ENCODE measurements around the gene BLOC1S5. TPM values are rescaled to one million over a fixed set of nuclear protein-coding genes. Genes with fewer than 3 reads are reported as not detected.
A peak's percentile ranks its signal among the peaks of the same experiment; 100 is the strongest.

Gene BLOC1S5
- total RNA-seq, 1 experiment from 2014 or later, result 24.9 TPM

DNA sequence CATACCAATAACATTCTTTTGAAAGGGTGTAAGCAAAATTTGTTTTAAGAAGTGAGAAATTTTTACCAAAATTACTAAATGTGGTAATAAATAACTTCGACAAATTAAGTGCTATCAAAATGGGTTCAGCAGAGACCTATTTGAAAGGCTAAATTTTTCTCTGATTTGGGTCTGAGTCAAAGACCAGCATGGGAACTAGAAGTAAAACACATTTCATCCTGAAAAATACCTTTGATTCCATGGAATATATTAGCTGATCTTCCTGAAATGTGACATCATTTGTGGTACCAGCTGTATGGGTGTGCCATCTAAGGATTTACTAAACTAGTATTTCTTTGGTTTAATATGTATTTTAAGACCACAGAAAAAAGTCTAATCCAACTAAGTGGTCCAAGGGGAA is 63.6 kb downstream of the BLOC1S5 start:
- peaks cover 15% of the 10 kb centered on the region for H3K4me1 ChIP-seq (ENCODE audit: low read length)
- no peak overlapping the region for H2AFZ ChIP-seq (ENCODE audit: low read length)
- no peaks in the 10 kb centered on the region for H3K79me2 ChIP-seq (ENCODE audit: low read length)
- H3K36me3 ChIP-seq (ENCODE audit: insufficient read depth, low read length), result no peaks in the 10 kb centered on the region
- no peaks in the 10 kb centered on the region for H3K27me3 ChIP-seq (ENCODE audit: low read length)
- no peak overlapping the region for H3K9ac ChIP-seq (ENCODE audit: low read length)
- H3K9me2 ChIP-seq (replicated peaks; ENCODE audit: insufficient read depth, low read length), result no peaks in the 10 kb centered on the region
- H4K20me1 ChIP-seq (ENCODE audit: insufficient read depth, low read depth, low read length), result no peaks in the 10 kb centered on the region
- no peaks in the 10 kb centered on the region for H3K9me3 ChIP-seq (ENCODE audit: low read length)
- no peak overlapping the region for H3K4me2 ChIP-seq (ENCODE audit: low read depth, low read length, poor library complexity, severe bottlenecking)
- H3K4me3 ChIP-seq (ENCODE audit: low read length), result no peak overlapping the region
- DNase-seq, result no peak
- no peak overlapping the region for H3K27ac ChIP-seq (ENCODE audit: low read length)

DNA sequence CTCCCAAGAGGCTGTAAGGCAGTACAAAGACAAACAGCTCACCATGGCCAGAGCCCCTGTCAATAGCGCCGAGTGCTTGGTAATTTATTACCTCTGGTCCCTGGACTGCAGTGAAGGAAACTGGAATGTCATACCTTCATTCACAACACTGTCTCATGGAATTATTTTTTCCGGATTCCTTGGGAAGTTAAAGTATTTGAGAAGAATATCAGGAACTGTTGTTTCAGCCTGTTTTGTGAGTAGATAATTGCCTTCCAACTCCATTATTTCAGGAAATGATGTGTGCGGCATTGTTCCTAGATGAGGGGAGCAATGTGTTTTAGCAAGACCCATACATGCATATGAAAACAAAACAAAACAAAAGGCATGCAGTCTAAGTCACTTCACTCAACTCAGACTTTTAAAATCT is 64.0 kb downstream of the BLOC1S5 start:
- Histone ChIP-seq H3K9me3 (ENCODE audit: low read length) (no peaks in the 10 kb centered on the region), H3K27me3 (ENCODE audit: low read length) (no peaks in the 10 kb centered on the region), H3K4me2 (ENCODE audit: low read depth, low read length, poor library complexity, severe bottlenecking) (no peak overlapping the region), H3K79me2 (ENCODE audit: low read length) (no peaks in the 10 kb centered on the region), H3K9me2 (replicated peaks; ENCODE audit: insufficient read depth, low read length) (no peaks in the 10 kb centered on the region), H3K4me3 (ENCODE audit: low read length) (no peak overlapping the region), H2AFZ (ENCODE audit: low read length) (no peak overlapping the region), H3K4me1 (ENCODE audit: low read length) (peaks cover 15% of the 10 kb centered on the region), H4K20me1 (ENCODE audit: insufficient read depth, low read depth, low read length) (no peaks in the 10 kb centered on the region), H3K36me3 (ENCODE audit: insufficient read depth, low read length) (no peaks in the 10 kb centered on the region), H3K9ac (ENCODE audit: low read length) (no peak overlapping the region), H3K27ac (ENCODE audit: low read length) (no peak overlapping the region)
- DNase-seq, result no peak

DNA sequence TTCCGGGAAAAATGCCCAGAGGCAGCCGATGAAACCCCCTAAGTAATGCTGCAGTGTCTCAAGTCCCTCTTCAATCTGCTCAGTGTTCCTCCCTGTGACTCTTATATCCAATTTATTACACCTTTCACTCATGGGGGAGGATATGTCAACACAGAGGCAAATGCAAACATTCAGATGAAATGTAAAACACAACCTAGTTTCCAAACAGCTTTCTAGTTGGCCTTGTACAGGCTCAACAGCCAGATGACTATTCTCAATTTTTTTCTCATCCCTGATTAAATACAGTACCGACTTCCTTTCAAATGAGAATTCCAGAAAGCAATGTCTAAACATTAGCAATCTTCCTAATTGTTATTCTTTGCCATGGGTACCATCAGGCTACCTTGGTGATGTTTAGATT is 65.0 kb downstream of the BLOC1S5 start:
- Histone ChIP-seq H4K20me1 (ENCODE audit: insufficient read depth, low read depth, low read length) (no peaks in the 10 kb centered on the region), H3K79me2 (ENCODE audit: low read length) (no peaks in the 10 kb centered on the region), H3K36me3 (ENCODE audit: insufficient read depth, low read length) (no peaks in the 10 kb centered on the region), H3K9ac (ENCODE audit: low read length) (no peak overlapping the region), H3K27me3 (ENCODE audit: low read length) (no peaks in the 10 kb centered on the region), H3K4me2 (ENCODE audit: low read depth, low read length, poor library complexity, severe bottlenecking) (no peak overlapping the region), H2AFZ (ENCODE audit: low read length) (no peak overlapping the region), H3K4me1 (ENCODE audit: low read length) (peaks cover 15% of the 10 kb centered on the region), H3K9me2 (replicated peaks; ENCODE audit: insufficient read depth, low read length) (no peaks in the 10 kb centered on the region), H3K9me3 (ENCODE audit: low read length) (no peaks in the 10 kb centered on the region), H3K27ac (ENCODE audit: low read length) (no peak overlapping the region), H3K4me3 (ENCODE audit: low read length) (no peak overlapping the region)
- no peak for DNase-seq

DNA sequence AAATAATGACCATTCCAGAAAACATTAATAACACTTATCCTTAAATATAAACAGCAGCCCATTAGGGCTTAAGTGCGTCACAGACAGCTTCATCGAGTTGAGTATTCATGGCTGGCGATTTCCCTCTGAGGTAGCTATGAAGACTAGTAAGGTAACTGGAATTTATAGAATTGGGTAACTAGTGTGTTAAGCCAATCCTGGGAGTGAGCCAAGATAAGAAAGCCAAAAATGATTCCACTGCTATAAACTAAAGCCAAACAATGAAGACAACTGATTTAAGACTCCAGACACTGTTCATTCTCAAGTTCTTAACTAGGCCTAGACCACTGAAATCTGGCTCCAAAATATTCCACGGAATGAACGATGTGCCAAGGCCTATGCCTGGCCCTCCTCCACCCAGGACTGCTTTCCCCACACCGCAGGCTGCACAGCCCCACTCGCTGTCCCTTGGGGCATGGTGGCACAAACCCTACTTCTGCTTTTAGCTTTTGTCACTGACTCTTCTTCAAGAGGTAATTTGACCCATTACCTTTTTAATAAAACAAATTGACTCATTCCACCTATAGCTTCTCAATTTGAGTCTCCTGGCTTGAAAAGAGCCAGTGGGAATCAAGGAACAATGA is 66.0 kb downstream of the BLOC1S5 start:
- DNase-seq, result peak; percentile 79
- no peaks in the 10 kb centered on the region for H3K9me2 ChIP-seq (replicated peaks; ENCODE audit: insufficient read depth, low read length)

DNA sequence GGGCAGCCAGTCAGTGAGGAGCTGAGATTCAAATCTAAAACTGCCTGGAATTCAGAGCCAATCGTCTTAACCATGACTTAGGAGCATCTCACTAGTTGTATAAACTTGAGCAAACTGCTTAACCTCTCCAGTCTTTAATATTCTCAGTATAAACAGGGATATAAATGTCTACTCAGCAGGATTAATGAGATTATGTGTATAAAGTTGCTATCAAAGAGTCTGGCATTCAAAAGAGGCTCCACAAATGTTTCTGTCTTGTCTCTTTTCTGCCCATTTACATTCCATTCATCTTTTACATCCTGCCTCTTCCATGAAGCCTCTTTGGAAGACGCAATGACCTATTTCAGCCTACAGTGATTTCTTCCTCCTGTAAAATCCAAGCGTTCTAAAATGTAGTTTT is 66.9 kb downstream of the BLOC1S5 start:
- no peak for DNase-seq
- no peak overlapping the region for H3K4me3 ChIP-seq (ENCODE audit: low read length)
- H3K27me3 ChIP-seq (ENCODE audit: low read length), result no peaks in the 10 kb centered on the region
- no peak overlapping the region for H3K9ac ChIP-seq (ENCODE audit: low read length)
- no peak overlapping the region for H2AFZ ChIP-seq (ENCODE audit: low read length)
- H3K9me3 ChIP-seq (ENCODE audit: low read length), result no peaks in the 10 kb centered on the region
- H3K36me3 ChIP-seq (ENCODE audit: insufficient read depth, low read length), result no peaks in the 10 kb centered on the region
- no peaks in the 10 kb centered on the region for H3K9me2 ChIP-seq (replicated peaks; ENCODE audit: insufficient read depth, low read length)
- no peak overlapping the region for H3K27ac ChIP-seq (ENCODE audit: low read length)
- no peaks in the 10 kb centered on the region for H4K20me1 ChIP-seq (ENCODE audit: insufficient read depth, low read depth, low read length)
- no peak overlapping the region for H3K4me2 ChIP-seq (ENCODE audit: low read depth, low read length, poor library complexity, severe bottlenecking)
- H3K4me1 ChIP-seq (ENCODE audit: low read length), result peaks cover 15% of the 10 kb centered on the region
- no peaks in the 10 kb centered on the region for H3K79me2 ChIP-seq (ENCODE audit: low read length)

More for the DNA sequence above, 66.0 kb downstream of the BLOC1S5 start:
- no peak overlapping the region for H2AFZ ChIP-seq (ENCODE audit: low read length)
- H3K9me3 ChIP-seq (ENCODE audit: low read length), result no peaks in the 10 kb centered on the region
- peak overlapping the region; percentile 45 for H3K4me2 ChIP-seq (ENCODE audit: low read depth, low read length, poor library complexity, severe bottlenecking)
- H3K27ac ChIP-seq (ENCODE audit: low read length), result no peak overlapping the region
- no peaks in the 10 kb centered on the region for H3K79me2 ChIP-seq (ENCODE audit: low read length)
- H3K36me3 ChIP-seq (ENCODE audit: insufficient read depth, low read length), result no peaks in the 10 kb centered on the region
- H4K20me1 ChIP-seq (ENCODE audit: insufficient read depth, low read depth, low read length), result no peaks in the 10 kb centered on the region
- no peak overlapping the region for H3K9ac ChIP-seq (ENCODE audit: low read length)
- H3K4me3 ChIP-seq (ENCODE audit: low read length), result no peak overlapping the region
- peaks cover 15% of the 10 kb centered on the region for H3K4me1 ChIP-seq (ENCODE audit: low read length)
- H3K27me3 ChIP-seq (ENCODE audit: low read length), result no peaks in the 10 kb centered on the region

DNA sequence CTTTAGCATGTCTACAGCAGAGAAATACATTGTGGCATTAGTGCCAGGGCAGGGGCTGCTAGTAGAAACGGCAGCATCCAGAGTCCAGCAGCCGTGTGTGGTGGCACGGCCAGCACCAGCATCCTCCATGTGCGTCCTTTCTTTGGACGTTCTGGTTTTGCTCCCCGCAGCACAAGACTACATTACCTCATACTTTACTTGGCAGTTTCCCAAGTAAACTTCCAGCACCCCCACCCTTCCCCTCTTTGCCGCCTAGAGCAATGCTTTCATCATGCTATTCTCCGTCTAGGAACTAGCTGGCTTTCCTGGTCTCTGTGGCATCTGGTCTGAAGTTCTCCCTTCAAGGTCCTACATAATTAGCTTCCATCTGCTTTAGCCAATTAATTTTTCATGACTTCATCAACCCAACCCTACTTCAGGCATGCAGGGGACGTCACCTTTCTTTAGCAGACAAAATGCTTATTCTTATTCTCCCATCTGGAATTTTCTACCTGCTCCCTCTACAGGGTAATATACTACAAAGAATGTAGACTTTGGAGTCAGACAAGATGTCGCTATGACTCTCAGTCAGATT is 67.6 kb downstream of the BLOC1S5 start:
- Histone ChIP-seq H3K9ac (ENCODE audit: low read length) (no peak overlapping the region), H3K79me2 (ENCODE audit: low read length) (no peaks in the 10 kb centered on the region), H3K4me2 (ENCODE audit: low read depth, low read length, poor library complexity, severe bottlenecking) (no peak overlapping the region)

DNA sequence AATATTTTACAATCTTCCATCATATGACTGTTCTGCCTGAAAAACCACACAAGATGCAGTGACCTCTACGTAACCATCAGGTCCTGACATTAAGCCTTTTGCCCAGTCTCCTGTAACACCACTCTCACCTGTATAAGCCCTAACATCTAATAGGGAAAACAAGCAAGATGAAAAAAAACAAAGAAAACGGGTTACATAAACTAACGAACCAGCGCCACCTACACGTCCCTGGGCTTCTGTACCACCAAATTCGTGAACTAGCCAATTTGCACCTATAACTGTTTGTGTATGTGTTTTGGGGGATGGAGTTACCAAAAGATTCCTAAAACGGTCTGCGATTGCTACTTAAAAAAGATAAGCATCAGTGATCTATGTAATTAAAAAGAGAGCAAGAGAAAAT is 70.2 kb downstream of the BLOC1S5 start:
- Histone ChIP-seq H3K4me3 (ENCODE audit: low read length) (no peak overlapping the region), H3K27ac (ENCODE audit: low read length) (no peak overlapping the region), H3K27me3 (ENCODE audit: low read length) (no peaks in the 10 kb centered on the region), H3K36me3 (ENCODE audit: insufficient read depth, low read length) (no peaks in the 10 kb centered on the region), H2AFZ (ENCODE audit: low read length) (no peak overlapping the region), H3K4me1 (ENCODE audit: low read length) (peaks cover 11% of the 10 kb centered on the region), H3K4me2 (ENCODE audit: low read depth, low read length, poor library complexity, severe bottlenecking) (no peak overlapping the region), H4K20me1 (ENCODE audit: insufficient read depth, low read depth, low read length) (no peaks in the 10 kb centered on the region), H3K9me3 (ENCODE audit: low read length) (no peaks in the 10 kb centered on the region), H3K9ac (ENCODE audit: low read length) (no peak overlapping the region), H3K9me2 (replicated peaks; ENCODE audit: insufficient read depth, low read length) (no peaks in the 10 kb centered on the region), H3K79me2 (ENCODE audit: low read length) (no peaks in the 10 kb centered on the region)
- no peak for DNase-seq

More for the DNA sequence above, 67.6 kb downstream of the BLOC1S5 start:
- Histone ChIP-seq H3K4me3 (ENCODE audit: low read length) (no peak overlapping the region), H3K9me2 (replicated peaks; ENCODE audit: insufficient read depth, low read length) (no peaks in the 10 kb centered on the region), H3K27ac (ENCODE audit: low read length) (no peak overlapping the region), H2AFZ (ENCODE audit: low read length) (no peak overlapping the region), H4K20me1 (ENCODE audit: insufficient read depth, low read depth, low read length) (no peaks in the 10 kb centered on the region), H3K9me3 (ENCODE audit: low read length) (no peaks in the 10 kb centered on the region), H3K4me1 (ENCODE audit: low read length) (peaks cover 15% of the 10 kb centered on the region), H3K27me3 (ENCODE audit: low read length) (no peaks in the 10 kb centered on the region), H3K36me3 (ENCODE audit: insufficient read depth, low read length) (no peaks in the 10 kb centered on the region)
- no peak for DNase-seq

DNA sequence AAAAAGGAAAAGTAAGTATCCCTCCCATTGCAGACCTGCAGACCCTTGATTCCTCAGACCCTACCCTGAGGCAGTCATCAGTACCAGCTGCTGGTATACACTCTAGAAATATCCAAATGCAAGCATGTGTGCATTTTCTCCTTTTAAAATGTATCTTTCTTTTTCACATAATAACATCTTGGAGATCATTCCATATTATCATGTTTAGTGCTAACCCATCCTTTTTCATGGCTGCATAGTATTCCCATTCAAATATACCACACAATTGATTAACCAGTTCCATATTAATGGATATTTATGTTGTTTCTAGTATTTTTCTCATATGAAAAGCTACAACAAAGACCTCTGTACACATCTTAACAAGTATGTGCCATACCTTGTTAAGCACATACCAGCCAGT is 70.8 kb downstream of the BLOC1S5 start:
- Histone ChIP-seq H3K36me3 (ENCODE audit: insufficient read depth, low read length) (no peaks in the 10 kb centered on the region), H3K27me3 (ENCODE audit: low read length) (no peaks in the 10 kb centered on the region), H3K4me2 (ENCODE audit: low read depth, low read length, poor library complexity, severe bottlenecking) (no peak overlapping the region), H3K27ac (ENCODE audit: low read length) (no peak overlapping the region), H2AFZ (ENCODE audit: low read length) (no peak overlapping the region), H3K9me3 (ENCODE audit: low read length) (no peaks in the 10 kb centered on the region), H4K20me1 (ENCODE audit: insufficient read depth, low read depth, low read length) (no peaks in the 10 kb centered on the region), H3K4me3 (ENCODE audit: low read length) (no peak overlapping the region), H3K4me1 (ENCODE audit: low read length) (peaks cover 5% of the 10 kb centered on the region), H3K9ac (ENCODE audit: low read length) (no peak overlapping the region), H3K79me2 (ENCODE audit: low read length) (no peaks in the 10 kb centered on the region), H3K9me2 (replicated peaks; ENCODE audit: insufficient read depth, low read length) (no peaks in the 10 kb centered on the region)
- no peak for DNase-seq

All from Karpas-422 (cell line).